ENCODE results near the gene YWHAG. TPM values are rescaled to one million over a fixed set of nuclear protein-coding genes. Genes with fewer than 3 reads are reported as not detected.

YWHAG gene
- total and polyA plus RNA-seq, 9 of the 15 experiments (the other 6 are each of a cell fraction or from before 2014, with no cell fraction given), result 30.4 to 246 (median 94.5) TPM

DNA sequence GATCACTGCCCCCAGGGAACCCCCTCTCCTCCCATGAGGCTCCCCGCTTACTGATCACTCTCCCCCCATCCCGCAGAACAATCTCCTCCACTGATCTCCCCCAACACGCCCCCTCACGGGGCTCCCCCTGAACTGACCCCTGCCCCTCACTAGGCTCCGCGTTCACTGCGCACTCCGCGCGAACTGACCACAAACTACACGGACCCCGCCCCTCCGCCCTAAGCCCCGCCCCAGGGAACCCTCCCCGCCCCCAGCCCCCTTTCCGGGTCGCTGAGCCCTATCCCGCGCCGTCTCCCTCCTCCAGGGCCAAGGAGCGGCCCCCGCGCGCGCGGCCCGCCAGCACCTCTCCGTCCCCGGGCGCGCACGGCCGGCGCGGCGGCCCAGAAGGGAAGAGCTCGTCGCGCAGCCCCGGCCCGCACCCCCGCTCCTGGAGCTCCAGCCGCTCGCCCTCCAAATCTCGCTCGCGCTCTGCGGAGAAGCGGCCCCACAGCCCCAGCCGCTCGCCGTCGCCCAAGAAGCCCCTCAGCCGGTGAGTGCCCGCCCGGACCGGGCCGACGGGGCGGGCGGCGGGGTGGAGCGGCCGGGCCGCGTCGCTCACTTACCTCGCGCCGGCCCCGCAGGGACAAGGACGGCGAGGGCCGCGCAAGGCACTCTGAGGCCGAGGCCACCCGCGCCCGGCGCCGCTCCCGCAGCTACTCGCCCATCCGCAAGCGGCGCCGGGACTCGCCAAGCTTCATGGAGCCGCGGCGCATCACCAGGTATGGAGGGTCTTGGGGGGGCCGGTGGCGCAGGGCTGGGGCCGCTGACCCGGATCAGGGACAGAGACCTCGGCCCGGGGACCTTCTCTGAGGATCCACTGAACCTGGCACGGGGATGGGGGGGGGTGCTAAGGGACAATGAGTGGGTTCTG, 76.2 kb downstream of the YWHAG start (continued):
- TF ChIP-seq, protein P1, sequence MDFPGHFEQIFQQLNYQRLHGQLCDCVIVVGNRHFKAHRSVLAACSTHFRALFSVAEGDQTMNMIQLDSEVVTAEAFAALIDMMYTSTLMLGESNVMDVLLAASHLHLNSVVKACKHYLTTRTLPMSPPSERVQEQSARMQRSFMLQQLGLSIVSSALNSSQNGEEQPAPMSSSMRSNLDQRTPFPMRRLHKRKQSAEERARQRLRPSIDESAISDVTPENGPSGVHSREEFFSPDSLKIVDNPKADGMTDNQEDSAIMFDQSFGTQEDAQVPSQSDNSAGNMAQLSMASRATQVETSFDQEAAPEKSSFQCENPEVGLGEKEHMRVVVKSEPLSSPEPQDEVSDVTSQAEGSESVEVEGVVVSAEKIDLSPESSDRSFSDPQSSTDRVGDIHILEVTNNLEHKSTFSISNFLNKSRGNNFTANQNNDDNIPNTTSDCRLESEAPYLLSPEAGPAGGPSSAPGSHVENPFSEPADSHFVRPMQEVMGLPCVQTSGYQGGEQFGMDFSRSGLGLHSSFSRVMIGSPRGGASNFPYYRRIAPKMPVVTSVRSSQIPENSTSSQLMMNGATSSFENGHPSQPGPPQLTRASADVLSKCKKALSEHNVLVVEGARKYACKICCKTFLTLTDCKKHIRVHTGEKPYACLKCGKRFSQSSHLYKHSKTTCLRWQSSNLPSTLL (IDR thresholded peaks at IDR 0.05), result no peak
- TF ChIP-seq ETS2 (tag; IDR thresholded peaks at IDR 0.05; ENCODE audit: borderline replicate concordance, poor library complexity, severe bottlenecking) (no peak), NCOR1 (IDR thresholded peaks at IDR 0.05) (no peak), LARP7 (IDR thresholded peaks at IDR 0.05) (no peak), HDAC6 (IDR thresholded peaks at IDR 0.05; ENCODE audit: low read depth, low read length) (0 out of 2 replicates have a peak, but pooled peaks have one; percentile 35), SAFB (IDR thresholded peaks at IDR 0.05; ENCODE audit: borderline replicate concordance, low read depth, low read length) (0 out of 2 replicates have a peak, but pooled peaks have one; percentile 23), DNMT1 (IDR thresholded peaks at IDR 0.05) (no peak), ZNF830 (CRISPR knock-in tag; IDR thresholded peaks at IDR 0.05) (no peak), ZNF232 (CRISPR knock-in tag; IDR thresholded peaks at IDR 0.05) (no peak), L3MBTL2 (IDR thresholded peaks at IDR 0.05) (0 out of 2 replicates have a peak, but pooled peaks have one; percentile 32), TBP (optimal IDR thresholded peaks at IDR 0.05; ENCODE audit: low read depth, low read length) (no peak), TSC22D4 (tag; IDR thresholded peaks at IDR 0.05) (no peak), BHLHE40 (IDR thresholded peaks at IDR 0.05; ENCODE audit: low read length) (no peak), POLR2G (IDR thresholded peaks at IDR 0.05; ENCODE audit: low read depth, low read length) (0 out of 2 replicates have a peak, but pooled peaks have one; percentile 18), SMARCC2 (IDR thresholded peaks at IDR 0.05; ENCODE audit: low read depth) (no peak), RAD21 (CRISPR knock-in tag; conservative IDR thresholded peaks at IDR 0.05 in 1 of 2, IDR thresholded peaks at IDR 0.05 in 1 of 2) (no peak), HNRNPLL (IDR thresholded peaks at IDR 0.05; ENCODE audit: low read depth, low read length, poor library complexity, severe bottlenecking) (peak; percentile 72), TOE1 (IDR thresholded peaks at IDR 0.05; ENCODE audit: borderline replicate concordance) (no peak), TOE1 (CRISPR knock-in tag; IDR thresholded peaks at IDR 0.05; ENCODE audit: borderline replicate concordance, low read depth) (no peak)
- TF ChIP-seq, protein P2, sequence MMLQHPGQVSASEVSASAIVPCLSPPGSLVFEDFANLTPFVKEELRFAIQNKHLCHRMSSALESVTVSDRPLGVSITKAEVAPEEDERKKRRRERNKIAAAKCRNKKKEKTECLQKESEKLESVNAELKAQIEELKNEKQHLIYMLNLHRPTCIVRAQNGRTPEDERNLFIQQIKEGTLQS (IDR thresholded peaks at IDR 0.05), result no peak
- TF ChIP-seq, protein P2 (CRISPR knock-in tag; conservative IDR thresholded peaks at IDR 0.05), result no peak
- TF ChIP-seq, protein P3, sequence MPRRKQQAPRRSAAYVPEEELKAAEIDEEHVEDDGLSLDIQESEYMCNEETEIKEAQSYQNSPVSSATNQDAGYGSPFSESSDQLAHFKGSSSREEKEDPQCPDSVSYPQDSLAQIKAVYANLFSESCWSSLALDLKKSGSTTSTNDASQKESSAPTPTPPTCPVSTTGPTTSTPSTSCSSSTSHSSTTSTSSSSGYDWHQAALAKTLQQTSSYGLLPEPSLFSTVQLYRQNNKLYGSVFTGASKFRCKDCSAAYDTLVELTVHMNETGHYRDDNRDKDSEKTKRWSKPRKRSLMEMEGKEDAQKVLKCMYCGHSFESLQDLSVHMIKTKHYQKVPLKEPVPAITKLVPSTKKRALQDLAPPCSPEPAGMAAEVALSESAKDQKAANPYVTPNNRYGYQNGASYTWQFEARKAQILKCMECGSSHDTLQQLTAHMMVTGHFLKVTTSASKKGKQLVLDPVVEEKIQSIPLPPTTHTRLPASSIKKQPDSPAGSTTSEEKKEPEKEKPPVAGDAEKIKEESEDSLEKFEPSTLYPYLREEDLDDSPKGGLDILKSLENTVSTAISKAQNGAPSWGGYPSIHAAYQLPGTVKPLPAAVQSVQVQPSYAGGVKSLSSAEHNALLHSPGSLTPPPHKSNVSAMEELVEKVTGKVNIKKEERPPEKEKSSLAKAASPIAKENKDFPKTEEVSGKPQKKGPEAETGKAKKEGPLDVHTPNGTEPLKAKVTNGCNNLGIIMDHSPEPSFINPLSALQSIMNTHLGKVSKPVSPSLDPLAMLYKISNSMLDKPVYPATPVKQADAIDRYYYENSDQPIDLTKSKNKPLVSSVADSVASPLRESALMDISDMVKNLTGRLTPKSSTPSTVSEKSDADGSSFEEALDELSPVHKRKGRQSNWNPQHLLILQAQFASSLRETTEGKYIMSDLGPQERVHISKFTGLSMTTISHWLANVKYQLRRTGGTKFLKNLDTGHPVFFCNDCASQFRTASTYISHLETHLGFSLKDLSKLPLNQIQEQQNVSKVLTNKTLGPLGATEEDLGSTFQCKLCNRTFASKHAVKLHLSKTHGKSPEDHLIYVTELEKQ (CRISPR knock-in tag; IDR thresholded peaks at IDR 0.05), result no peak
